ENCODE results near the gene MMRN2. TPM values are rescaled to one million over a fixed set of nuclear protein-coding genes. Genes with fewer than 3 reads are reported as not detected.
A peak's percentile ranks its signal among the peaks of the same experiment; 100 is the strongest.
"Not testable (repeated sequence)": the region's sequence is repeated elsewhere in the genome, so short reads cannot be mapped to it uniquely, and the experiment has no call there.

Gene MMRN2
- total RNA-seq, 1 experiment from 2014 or later = not detected

GRCh38 chr10:86954681-86955500 is 2.5 kb downstream of the MMRN2 start:
- H3K36me3 ChIP-seq (ENCODE audit: insufficient read depth, low read length, poor library complexity, severe bottlenecking) = no peaks in the 10 kb centered on the region
- TF ChIP-seq EZH2 (IDR thresholded peaks at IDR 0.05; ENCODE audit: borderline replicate concordance, low read depth, low read length, poor library complexity, severe bottlenecking) (no peak), CTCF (conservative IDR thresholded peaks at IDR 0.05; ENCODE audit: low read depth, low read length) (no peak)
- H3K27ac ChIP-seq (ENCODE audit: low read depth, low read length, poor library complexity, severe bottlenecking) = peak overlapping the region; percentile 75
- ChIA-PET CTCF (interaction anchor here (0.6 kb wide), 1 partner anchor 11 kb away, joined by 7 read pairs; no protein-coding TSS in a partner anchor), POLR2A (ENCODE audit: low non-redundant PET) (no interaction called here)
- no peak overlapping the region for H3K4me3 ChIP-seq (ENCODE audit: low read depth, low read length, poor library complexity, severe bottlenecking)
- intact Hi-C loops (cut with micrococcal nuclease; ENCODE audit: unreplicated experiment) = no loop called here
- no peaks in the 10 kb centered on the region for H3K9me3 ChIP-seq (ENCODE audit: low read depth, low read length, poor library complexity, severe bottlenecking)
- no peaks in the 10 kb centered on the region for H3K27me3 ChIP-seq (replicated peaks; ENCODE audit: insufficient read depth, low read depth, low read length, poor library complexity)
- BruUV-seq (replicated peaks) = no TSS peak
- H3K4me1 ChIP-seq (ENCODE audit: insufficient read depth, low read length, poor library complexity, severe bottlenecking) = peaks cover 25% of the 10 kb centered on the region
- no peak for DNase-seq (ENCODE audit: low spot score)

GRCh38 chr10:86953747-86954680 is 3.4 kb downstream of the MMRN2 start:
- H3K27me3 ChIP-seq (replicated peaks; ENCODE audit: insufficient read depth, low read depth, low read length, poor library complexity) = no peaks in the 10 kb centered on the region
- ChIA-PET POLR2A (ENCODE audit: low non-redundant PET) (no interaction called here), CTCF (interaction anchor here (0.6 kb wide), 1 partner anchor 12 kb away, joined by 7 read pairs; no protein-coding TSS in a partner anchor)
- BruUV-seq (replicated peaks) = no TSS peak
- peak overlapping the region; percentile 75 for H3K27ac ChIP-seq (ENCODE audit: low read depth, low read length, poor library complexity, severe bottlenecking)
- H3K36me3 ChIP-seq (ENCODE audit: insufficient read depth, low read length, poor library complexity, severe bottlenecking) = no peaks in the 10 kb centered on the region
- peaks cover 25% of the 10 kb centered on the region for H3K4me1 ChIP-seq (ENCODE audit: insufficient read depth, low read length, poor library complexity, severe bottlenecking)
- DNase-seq (ENCODE audit: low spot score) = peak; percentile 71
- intact Hi-C loops (cut with micrococcal nuclease; ENCODE audit: unreplicated experiment) = no loop called here
- H3K4me3 ChIP-seq (ENCODE audit: low read depth, low read length, poor library complexity, severe bottlenecking) = no peak overlapping the region
- H3K9me3 ChIP-seq (ENCODE audit: low read depth, low read length, poor library complexity, severe bottlenecking) = no peaks in the 10 kb centered on the region
- no peak for TF ChIP-seq CTCF (conservative IDR thresholded peaks at IDR 0.05; ENCODE audit: low read depth, low read length)
- TF ChIP-seq EZH2 (IDR thresholded peaks at IDR 0.05; ENCODE audit: borderline replicate concordance, low read depth, low read length, poor library complexity, severe bottlenecking) = no peak

GRCh38 chr10:86952697-86953096 is 4.7 kb downstream of the MMRN2 start:
- H3K36me3 ChIP-seq (ENCODE audit: insufficient read depth, low read length, poor library complexity, severe bottlenecking); DNase-seq (ENCODE audit: low spot score); intact Hi-C loops (cut with micrococcal nuclease; ENCODE audit: unreplicated experiment); CTCF ChIA-PET; BruUV-seq (replicated peaks); H3K4me3 ChIP-seq (ENCODE audit: low read depth, low read length, poor library complexity, severe bottlenecking); H3K27ac ChIP-seq (ENCODE audit: low read depth, low read length, poor library complexity, severe bottlenecking); H3K9me3 ChIP-seq (ENCODE audit: low read depth, low read length, poor library complexity, severe bottlenecking); POLR2A ChIA-PET (ENCODE audit: low non-redundant PET); H3K27me3 ChIP-seq (replicated peaks; ENCODE audit: insufficient read depth, low read depth, low read length, poor library complexity): not testable (repeated sequence)
- peaks cover 25% of the 10 kb centered on the region for H3K4me1 ChIP-seq (ENCODE audit: insufficient read depth, low read length, poor library complexity, severe bottlenecking)
